Measurements from ENCODE around the gene DIP2C. TPM values are rescaled to one million over a fixed set of nuclear protein-coding genes. Genes with fewer than 3 reads are reported as not detected.
"Not testable (repeated sequence)": the region's sequence is repeated elsewhere in the genome, so short reads cannot be mapped to it uniquely, and the experiment has no call there.

The DIP2C gene
- total and polyA plus RNA-seq, 8 donors: 2.4 to 40.1 (median 21.0) TPM

- WGBS, 5 donors: 73 to 88% (median 80%) methylated on average over 9 to 11 of the region's 11 CpGs
- H3K27me3 ChIP-seq; H3K9me3 ChIP-seq; H3K27ac ChIP-seq; H3K36me3 ChIP-seq; DNase-seq; intact Hi-C loops (cut with DNase I; ENCODE audit: low total_unique reads); H3K4me3 ChIP-seq; H3K4me1 ChIP-seq: not testable (repeated sequence)
Observed at GRCh38 chr10:264160-265073, 425.1 kb downstream of the DIP2C start.

- Histone ChIP-seq H3K4me3 (no peak overlapping the region), H3K27me3 (no peaks in the 10 kb centered on the region), H3K4me1 (no peaks in the 10 kb centered on the region), H3K9me3 (no peaks in the 10 kb centered on the region), H3K27ac (no peak overlapping the region), H3K36me3 (peaks cover 4 to 8% (median 6%) of the 10 kb centered on the region in 4 donors)
- TF ChIP-seq POLR2AphosphoS5 (IDR thresholded peaks at IDR 0.05) (no peak), EP300 (IDR thresholded peaks at IDR 0.05) (no peak), POLR2A (IDR thresholded peaks at IDR 0.05) (no peak), CTCF (IDR thresholded peaks at IDR 0.05) (no peak)
- 77 to 86% (median 82%) methylated on average over 15 of the region's 15 CpGs for WGBS, 5 donors
- intact Hi-C loops (cut with DNase I; ENCODE audit: low total_unique reads): no loop called here
- DNase-seq: no peak
Observed at GRCh38 chr10:260819-261429, 428.5 kb downstream of the DIP2C start.

- WGBS, 5 donors: 92 to 94% (median 93%) methylated on average over 13 of the region's 13 CpGs
Observed at GRCh38 chr10:251982-252582, 437.4 kb downstream of the DIP2C start.

GRCh38 chr10:248307-248706 is 441.2 kb downstream of the DIP2C start:
- TF ChIP-seq POLR2A (IDR thresholded peaks at IDR 0.05) (no peak), CTCF (IDR thresholded peaks at IDR 0.05) (no peak), POLR2AphosphoS5 (IDR thresholded peaks at IDR 0.05) (no peak), EP300 (IDR thresholded peaks at IDR 0.05) (no peak)
- no peak for DNase-seq
- Histone ChIP-seq H3K27ac (no peak overlapping the region), H3K4me3 (no peak overlapping the region), H3K9me3 (no peaks in the 10 kb centered on the region), H3K36me3 (peaks cover 45 to 89% (median 80%) of the 10 kb centered on the region in 4 donors), H3K27me3 (no peaks in the 10 kb centered on the region), H3K4me1 (peaks cover 0 to 11% (median 0%) of the 10 kb centered on the region in 4 donors)
- 95 to 97% (median 96%) methylated on average over 15 of the region's 15 CpGs for WGBS, 5 donors
- intact Hi-C loops (cut with DNase I; ENCODE audit: low total_unique reads): no loop called here

More at GRCh38 chr10:251982-252582, 437.4 kb downstream of the DIP2C start:
- TF ChIP-seq POLR2A (IDR thresholded peaks at IDR 0.05) (no peak), POLR2AphosphoS5 (IDR thresholded peaks at IDR 0.05) (no peak), CTCF (IDR thresholded peaks at IDR 0.05) (no peak), EP300 (IDR thresholded peaks at IDR 0.05) (no peak)
- no peaks in the 10 kb centered on the region for H3K27me3 ChIP-seq
- H3K4me3 ChIP-seq: no peak overlapping the region
- H3K27ac ChIP-seq: no peak overlapping the region
- no peaks in the 10 kb centered on the region for H3K9me3 ChIP-seq
- H3K4me1 ChIP-seq: no peaks in the 10 kb centered on the region
- H3K36me3 ChIP-seq: peaks cover 44 to 95% (median 87%) of the 10 kb centered on the region in 4 donors
- intact Hi-C loops (cut with DNase I; ENCODE audit: low total_unique reads): no loop called here
- no peak for DNase-seq

Measured in stomach (tissue), 9 donors.